Activated effector memory CD4-positive, alpha-beta T cell treated with Interleukin-2 at 50 U/mL for 16 hours (primary cell): ENCODE results near the gene PIAS3.
"Not testable (repeated sequence)": the region's sequence is repeated elsewhere in the genome, so short reads cannot be mapped to it uniquely, and the experiment has no call there.

Experiments
- DNase-seq: peaks from one replicate; pipeline ENCODE4 v3.0.0-alpha.2; 2020

PIAS3 gene

GRCh38 chr1:145822779-145823331 lies 36.0 kb downstream of the PIAS3 start:
- DNase-seq = not testable (repeated sequence)

- DNase-seq = not testable (repeated sequence)
Measured at GRCh38 chr1:145818095-145818494, 40.8 kb downstream of the PIAS3 start.

GRCh38 chr1:145812977-145813810 lies 45.7 kb downstream of the PIAS3 start:
- DNase-seq = not testable (repeated sequence)

- no peak for DNase-seq
Measured at GRCh38 chr1:145806844-145807243, 52.0 kb downstream of the PIAS3 start.

GRCh38 chr1:145806408-145806807 lies 52.5 kb downstream of the PIAS3 start:
- DNase-seq = no peak

- DNase-seq = no peak
Measured at GRCh38 chr1:145805057-145805456, 53.8 kb downstream of the PIAS3 start.

GRCh38 chr1:145804235-145805045 lies 54.4 kb downstream of the PIAS3 start:
- no peak for DNase-seq

- DNase-seq = no peak
Measured at GRCh38 chr1:145799806-145800205, 59.1 kb downstream of the PIAS3 start.
